Progenitor cell of endocrine pancreas (in vitro differentiated cells): Measurements from ENCODE around the gene ZNF837. TPM values are rescaled to one million over a fixed set of nuclear protein-coding genes. Genes with fewer than 3 reads are reported as not detected.

Source experiments
- DNase-seq: peaks from one replicate; pipeline ENCODE4 v3.0.0; 2021; ENCODE audit warnings: low spot score; ENCODE audit not compliant: unreplicated experiment
- H3K27ac Mint-ChIP-seq: 2 replicates; pipeline ENCODE4 v1.8.0; 2021; ENCODE audit warnings: mild to moderate bottlenecking, moderate library complexity, mixed read lengths
- H3K27me3 Mint-ChIP-seq: 2 replicates; pipeline ENCODE4 v1.8.0; 2021; ENCODE audit warnings: mixed read lengths
- H3K36me3 Mint-ChIP-seq: 2 replicates; pipeline ENCODE4 v1.8.0; 2022; ENCODE audit warnings: mixed read lengths; ENCODE audit not compliant: insufficient read depth
- H3K4me1 Mint-ChIP-seq: 2 replicates; pipeline ENCODE4 v1.8.0; 2021; ENCODE audit warnings: low read depth, mixed read lengths
- H3K4me3 Mint-ChIP-seq: 2 replicates; pipeline ENCODE4 v1.8.0; 2021; ENCODE audit warnings: low read depth, mild to moderate bottlenecking, moderate library complexity, mixed read lengths
- H3K9me3 Mint-ChIP-seq: 2 replicates; pipeline ENCODE4 v1.8.0; 2021; ENCODE audit warnings: low read depth, mixed read lengths
- CTCF ChIP-seq: fragments of 200-600 bp; sonication (generic); IDR thresholded peaks from one replicate; pipeline ENCODE4 v1.5.0; 2021; ENCODE audit warnings: antibody characterized with exemption, mild to moderate bottlenecking; ENCODE audit not compliant: unreplicated experiment
- total RNA-seq: library from RNA; stranded (reverse); gene quantifications from 2 replicates; pipeline ENCODE4 v1.2.1, GENCODE V29; 2021

The ZNF837 gene
- total RNA-seq, 1 donor from 2014 or later: 6.1 TPM

GRCh38 chr19:58334691-58335249 is 46.1 kb downstream of the ZNF837 start:
- H3K9me3 Mint-ChIP-seq: no peaks in the 10 kb centered on the region
- no peak overlapping the region for H3K27ac Mint-ChIP-seq
- peaks cover 7% of the 10 kb centered on the region for H3K4me1 Mint-ChIP-seq
- no peak for DNase-seq
- no peak overlapping the region for H3K4me3 Mint-ChIP-seq
- TF ChIP-seq CTCF: no peak
- H3K27me3 Mint-ChIP-seq: no peaks in the 10 kb centered on the region
- peaks cover 18% of the 10 kb centered on the region for H3K36me3 Mint-ChIP-seq

GRCh38 chr19:58332697-58333096 is 48.1 kb downstream of the ZNF837 start:
- no peak for TF ChIP-seq CTCF
- DNase-seq: no peak
- Mint-ChIP-seq H3K4me3 (no peak overlapping the region), H3K36me3 (peaks cover 6% of the 10 kb centered on the region), H3K27me3 (no peaks in the 10 kb centered on the region), H3K9me3 (no peaks in the 10 kb centered on the region), H3K27ac (no peak overlapping the region), H3K4me1 (peaks cover 10% of the 10 kb centered on the region)

- Mint-ChIP-seq H3K36me3 (peaks cover 2% of the 10 kb centered on the region), H3K9me3 (no peaks in the 10 kb centered on the region), H3K27me3 (no peaks in the 10 kb centered on the region), H3K4me3 (no peak overlapping the region), H3K4me1 (peaks cover 10% of the 10 kb centered on the region), H3K27ac (no peak overlapping the region)
- TF ChIP-seq CTCF: no peak
- no peak for DNase-seq
These were observed 50.4 kb downstream of the ZNF837 start for GRCh38 chr19:58330458-58330857.

GRCh38 chr19:58328999-58329398 is 51.8 kb downstream of the ZNF837 start:
- peak; percentile 60 for TF ChIP-seq CTCF
- DNase-seq: peak; percentile 28
- Mint-ChIP-seq H3K36me3 (no peaks in the 10 kb centered on the region), H3K27ac (peak overlapping the region; percentile 11), H3K4me3 (no peak overlapping the region), H3K27me3 (no peaks in the 10 kb centered on the region), H3K4me1 (peaks cover 10% of the 10 kb centered on the region), H3K9me3 (no peaks in the 10 kb centered on the region)

GRCh38 chr19:58326914-58327726 is 53.7 kb downstream of the ZNF837 start, which contains the start of gene ZSCAN22:
TSS of gene ZSCAN22 (plus strand) at chr19:58326994. CDS start at chr19:58334803, 7,809 bp downstream.
- Mint-ChIP-seq H3K36me3 (no peaks in the 10 kb centered on the region), H3K27me3 (no peaks in the 10 kb centered on the region), H3K9me3 (no peaks in the 10 kb centered on the region), H3K4me3 (no peak within 1 kb of the TSS), H3K4me1 (peaks cover 10% of the 10 kb centered on the region), H3K27ac (no peak within 1 kb of the TSS)
- peak; percentile 87 for DNase-seq
- no peak for TF ChIP-seq CTCF
